Measurements from ENCODE around the gene B3GALNT2.

GRCh38 chr1:235455097-235455496 lies 49.2 kb downstream of the B3GALNT2 start:
- TF ChIP-seq ZNF274 (IDR thresholded peaks at IDR 0.05; ENCODE audit: low read depth, low read length) (no peak), YY1 (IDR thresholded peaks at IDR 0.05; ENCODE audit: insufficient read depth, insufficient read length) (no peak)

Measured in NT2/D1 (cell line).